ENCODE results near the gene CPEB2.
A peak's percentile ranks its signal among the peaks of the same experiment; 100 is the strongest.

CPEB2 gene

GRCh38 chr4:15010038-15010585, 7.8 kb downstream of the CPEB2 start:
- DNase-seq (ENCODE audit: low read depth) = no peak

GRCh38 chr4:15011166-15011565, 8.9 kb downstream of the CPEB2 start:
- no peak for DNase-seq (ENCODE audit: low read depth)

- no peak for DNase-seq (ENCODE audit: low read depth)
Observed at GRCh38 chr4:15012017-15012788, 9.9 kb downstream of the CPEB2 start.

GRCh38 chr4:15013585-15013984, 11.3 kb downstream of the CPEB2 start:
- no peak for DNase-seq (ENCODE audit: low read depth)

GRCh38 chr4:15015170-15015569, 12.9 kb downstream of the CPEB2 start:
- DNase-seq (ENCODE audit: low read depth) = no peak

- DNase-seq (ENCODE audit: low read depth) = no peak
Observed at GRCh38 chr4:15018361-15018760, 16.1 kb downstream of the CPEB2 start.

GRCh38 chr4:15020502-15021286, 18.4 kb downstream of the CPEB2 start:
- DNase-seq (ENCODE audit: low read depth) = no peak

- DNase-seq (ENCODE audit: low read depth) = no peak
Observed at GRCh38 chr4:15021311-15021710, 19.0 kb downstream of the CPEB2 start.

- DNase-seq (ENCODE audit: low read depth) = no peak
Observed at GRCh38 chr4:15021946-15022345, 19.7 kb downstream of the CPEB2 start.

- DNase-seq (ENCODE audit: low read depth) = peak; percentile 29
Observed at GRCh38 chr4:15024386-15024785, 22.1 kb downstream of the CPEB2 start.

- DNase-seq (ENCODE audit: low read depth) = no peak
Observed at GRCh38 chr4:15025693-15026092, 23.4 kb downstream of the CPEB2 start.

- DNase-seq (ENCODE audit: low read depth) = peak; percentile 69
Observed at GRCh38 chr4:15027921-15028435, 25.7 kb downstream of the CPEB2 start.

- peak; percentile 27 for DNase-seq (ENCODE audit: low read depth)
Observed at GRCh38 chr4:15031197-15031596, 28.9 kb downstream of the CPEB2 start.

- peak; percentile 28 for DNase-seq (ENCODE audit: low read depth)
Observed at GRCh38 chr4:15031993-15032675, 29.9 kb downstream of the CPEB2 start.

- peak; percentile 33 for DNase-seq (ENCODE audit: low read depth)
Observed at GRCh38 chr4:15034071-15034764, 31.9 kb downstream of the CPEB2 start.

- DNase-seq (ENCODE audit: low read depth) = no peak
Observed at GRCh38 chr4:15035159-15035558, 32.9 kb downstream of the CPEB2 start.

GRCh38 chr4:15037923-15038541, 35.8 kb downstream of the CPEB2 start:
- DNase-seq (ENCODE audit: low read depth) = no peak

GRCh38 chr4:15040916-15041463, 38.7 kb downstream of the CPEB2 start:
- peak; percentile 29 for DNase-seq (ENCODE audit: low read depth)

- no peak for DNase-seq (ENCODE audit: low read depth)
Observed at GRCh38 chr4:15042529-15043167, 40.4 kb downstream of the CPEB2 start.

- no peak for DNase-seq (ENCODE audit: low read depth)
Observed at GRCh38 chr4:15043226-15043625, 40.9 kb downstream of the CPEB2 start.

All from fibroblast of gingiva (primary cell).